ENCODE data around the gene TUB.
A peak's percentile ranks its signal among the peaks of the same experiment; 100 is the strongest.

The TUB gene

DNA sequence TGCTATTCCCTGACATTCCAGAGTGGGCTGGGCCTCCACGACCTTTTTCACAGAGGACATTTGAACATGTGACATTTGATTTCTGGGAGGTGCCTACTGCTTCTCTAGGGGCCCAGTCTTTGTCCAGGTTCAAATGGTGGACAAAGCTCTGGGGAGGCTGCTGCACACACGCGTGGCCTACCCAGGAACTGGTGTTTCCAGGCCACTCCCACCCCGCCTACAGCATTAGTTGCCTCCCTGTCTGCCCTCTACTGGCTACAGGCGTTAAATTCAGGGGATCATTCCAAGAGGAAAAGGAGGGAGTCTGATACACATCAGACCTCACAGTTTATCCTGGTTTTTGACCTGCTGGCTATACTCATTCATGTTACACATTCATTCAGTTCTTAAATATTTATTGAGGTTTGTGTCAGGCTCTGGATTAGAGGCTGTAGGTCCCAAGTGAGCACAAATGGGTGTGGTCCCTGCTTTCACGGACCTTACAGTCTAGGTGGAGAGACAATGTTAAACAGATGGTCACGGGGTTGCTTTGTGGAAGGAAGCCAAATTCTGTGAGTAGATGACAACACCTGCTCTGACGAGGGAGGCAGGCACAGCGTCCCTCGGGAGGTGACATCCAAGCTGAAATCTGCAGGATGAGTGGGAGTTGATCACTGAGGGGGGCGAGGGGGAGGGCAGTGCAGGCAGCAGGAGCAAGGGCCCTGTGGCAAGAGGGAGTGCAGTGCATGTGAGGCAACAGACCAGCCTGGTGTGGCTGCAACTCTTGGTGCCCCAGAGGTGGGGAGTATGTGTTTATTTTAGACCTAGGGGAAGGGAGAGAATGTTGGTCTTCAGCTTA lies 11.8 kb downstream of the TUB start:
- peak; percentile 49 to 71 (median 71) for DNase-seq

DNA sequence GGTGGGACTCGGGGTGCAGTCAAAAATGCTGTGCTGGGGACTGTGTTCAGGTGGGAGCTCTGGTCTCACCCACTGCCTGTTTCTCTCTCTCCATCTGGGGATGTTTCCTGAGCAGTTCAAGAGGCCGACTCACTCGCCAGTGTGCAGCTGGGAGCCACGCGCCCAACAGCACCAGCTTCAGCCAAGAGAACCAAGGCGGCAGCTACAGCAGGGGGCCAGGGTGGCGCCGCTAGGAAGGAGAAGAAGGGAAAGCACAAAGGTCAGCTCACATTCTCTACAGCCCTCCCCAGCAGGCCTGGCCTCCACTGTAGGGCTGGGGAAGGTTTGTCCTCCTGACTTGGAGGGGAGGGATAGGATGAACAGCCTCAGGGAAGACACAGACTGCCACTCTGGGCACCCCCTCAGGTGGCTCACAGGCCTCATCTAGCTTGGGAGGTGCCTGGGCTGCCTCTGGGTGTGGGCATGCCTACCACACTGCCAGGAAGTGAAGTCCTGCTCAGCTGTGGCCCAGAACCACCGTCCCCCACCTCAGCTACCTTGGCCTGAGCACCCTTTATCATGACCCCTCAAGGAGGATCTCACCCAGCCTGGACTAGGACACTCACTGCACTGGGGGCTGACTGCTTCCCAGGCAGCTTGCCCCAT lies 13.0 kb downstream of the TUB start:
- no peak for DNase-seq

DNA sequence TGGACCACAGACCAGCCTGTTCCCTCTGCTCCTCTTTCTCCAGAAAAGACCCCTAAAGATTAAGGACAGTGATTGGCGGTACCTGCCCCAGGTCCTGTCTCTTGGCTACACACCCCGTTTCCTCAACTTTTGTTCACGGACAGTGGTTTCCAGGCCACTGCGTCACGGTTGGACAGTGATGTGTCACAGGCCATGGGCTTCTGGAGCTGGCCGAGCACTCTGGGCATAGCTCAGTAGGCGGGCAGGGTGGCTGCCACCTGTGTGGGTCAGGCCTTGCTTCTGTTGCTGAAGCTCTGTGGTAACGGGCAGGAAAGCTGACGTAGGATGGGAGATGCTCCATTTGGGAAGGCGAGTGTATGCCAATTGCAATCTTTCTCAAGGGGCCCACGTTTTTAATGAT lies 13.6 kb downstream of the TUB start:
- no peak for DNase-seq

DNA sequence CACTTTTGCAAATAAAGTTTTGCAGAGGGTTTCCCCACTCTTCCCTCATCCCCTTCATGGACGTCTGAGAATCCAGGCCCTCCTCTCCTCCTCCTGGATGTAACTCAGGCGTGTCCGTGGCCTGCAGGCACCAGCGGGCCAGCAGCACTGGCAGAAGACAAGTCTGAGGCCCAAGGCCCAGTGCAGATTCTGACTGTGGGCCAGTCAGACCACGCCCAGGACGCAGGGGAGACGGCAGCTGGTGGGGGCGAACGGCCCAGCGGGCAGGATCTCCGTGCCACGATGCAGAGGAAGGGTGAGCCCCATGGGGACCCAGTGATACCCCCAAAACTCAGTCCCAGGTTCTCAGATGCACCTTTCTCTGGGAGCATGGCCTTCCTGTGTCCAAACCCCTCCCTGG lies 14.4 kb downstream of the TUB start:
- DNase-seq: no peak

DNA sequence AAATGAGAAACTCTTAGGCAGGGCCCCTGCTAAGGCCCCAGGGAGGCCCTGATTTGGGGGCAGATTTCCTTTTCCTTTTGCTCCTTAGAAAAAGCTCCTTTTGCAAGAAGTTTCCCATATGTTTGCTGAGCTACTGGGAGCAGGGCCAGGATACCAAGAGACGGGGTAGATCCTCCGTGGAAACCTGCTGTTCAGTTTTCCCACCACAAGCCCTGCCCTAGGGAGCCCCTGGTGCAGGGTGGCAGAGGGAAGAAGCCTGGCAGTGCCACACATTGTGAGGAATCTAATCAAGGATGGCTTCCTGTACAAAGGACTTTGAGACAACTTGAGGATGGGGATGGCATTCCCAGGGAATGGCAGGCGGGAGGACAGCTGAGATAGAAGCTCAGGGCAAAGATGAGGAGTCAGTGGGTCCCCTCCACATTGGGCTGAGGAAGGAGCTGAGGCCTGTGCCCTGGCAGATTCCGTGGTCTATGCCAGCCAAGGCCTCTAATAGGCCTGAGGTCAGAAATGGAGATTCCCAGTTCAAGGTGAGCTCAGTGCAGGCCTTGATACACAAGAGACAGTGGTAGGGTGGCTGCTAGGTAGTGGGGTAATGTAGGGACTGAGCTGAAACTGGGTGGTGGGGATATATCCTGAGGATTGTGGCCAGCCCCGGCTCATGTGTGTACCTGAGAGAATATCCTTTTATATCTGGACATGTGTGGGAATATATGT lies 15.0 kb downstream of the TUB start:
- DNase-seq: no peak

DNA sequence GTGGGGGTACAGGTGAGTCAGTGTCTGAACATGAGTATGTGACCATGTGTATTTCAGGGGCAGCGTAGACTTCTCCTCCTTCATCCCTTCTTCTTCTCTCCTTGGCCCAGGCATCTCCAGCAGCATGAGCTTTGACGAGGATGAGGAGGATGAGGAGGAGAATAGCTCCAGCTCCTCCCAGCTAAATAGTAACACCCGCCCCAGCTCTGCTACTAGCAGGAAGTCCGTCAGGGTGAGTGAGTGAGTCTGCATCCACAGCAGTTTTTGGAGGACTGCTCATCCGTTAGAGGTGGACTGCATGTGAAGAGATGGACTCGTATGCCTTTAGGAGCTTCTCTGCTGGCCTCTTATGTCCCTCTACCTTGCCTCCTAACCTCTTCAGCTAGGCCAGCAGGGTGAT lies 15.6 kb downstream of the TUB start:
- no peak for DNase-seq

DNA sequence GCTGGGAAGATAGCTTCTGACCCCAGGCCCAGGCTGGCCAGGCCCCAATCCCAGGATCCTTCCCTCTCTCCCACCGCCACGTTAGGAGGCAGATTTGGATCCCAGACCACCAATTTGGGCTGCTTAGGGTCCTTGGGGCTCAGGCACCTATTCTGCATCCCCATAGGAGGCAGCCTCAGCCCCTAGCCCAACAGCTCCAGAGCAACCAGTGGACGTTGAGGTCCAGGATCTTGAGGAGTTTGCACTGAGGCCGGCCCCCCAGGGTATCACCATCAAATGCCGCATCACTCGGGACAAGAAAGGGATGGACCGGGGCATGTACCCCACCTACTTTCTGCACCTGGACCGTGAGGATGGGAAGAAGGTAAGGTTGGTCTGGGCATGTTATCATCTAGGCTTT lies 16.1 kb downstream of the TUB start:
- no peak for DNase-seq

DNA sequence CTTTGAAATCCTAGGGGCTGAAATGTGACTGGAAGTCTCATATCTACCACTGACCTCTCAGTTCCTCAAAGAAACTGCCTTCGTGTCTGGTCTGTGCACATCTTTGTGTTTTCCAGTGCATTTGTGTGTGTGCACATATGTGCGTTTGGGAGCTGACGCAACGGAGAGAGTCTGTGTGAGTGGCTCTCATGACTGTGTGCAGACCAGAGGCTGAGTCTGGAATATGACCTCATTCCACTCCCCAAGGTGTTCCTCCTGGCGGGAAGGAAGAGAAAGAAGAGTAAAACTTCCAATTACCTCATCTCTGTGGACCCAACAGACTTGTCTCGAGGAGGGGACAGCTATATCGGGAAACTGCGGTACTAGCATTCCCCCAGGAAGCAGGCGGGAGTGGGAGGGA lies 16.5 kb downstream of the TUB start:
- DNase-seq: no peak

DNA sequence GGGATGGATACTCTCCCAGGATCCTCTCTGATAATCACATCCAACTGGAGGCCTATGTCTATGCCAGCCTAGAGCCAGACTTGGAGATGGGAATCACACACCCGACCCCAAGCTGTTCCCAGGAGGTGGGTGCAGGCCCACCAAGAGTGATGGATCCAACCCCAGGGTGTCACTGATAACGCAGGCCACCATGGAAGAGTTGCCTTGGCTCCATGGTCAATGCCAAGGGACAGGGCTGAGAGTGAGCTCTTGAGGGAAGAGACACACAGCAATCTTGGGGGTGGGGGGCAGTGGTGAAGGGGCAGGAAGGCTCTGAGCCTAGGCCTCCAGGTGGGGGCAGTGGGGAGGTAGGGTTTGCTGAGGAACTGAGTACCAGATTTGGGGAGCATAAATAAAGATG lies 16.9 kb downstream of the TUB start:
- DNase-seq: no peak

DNA sequence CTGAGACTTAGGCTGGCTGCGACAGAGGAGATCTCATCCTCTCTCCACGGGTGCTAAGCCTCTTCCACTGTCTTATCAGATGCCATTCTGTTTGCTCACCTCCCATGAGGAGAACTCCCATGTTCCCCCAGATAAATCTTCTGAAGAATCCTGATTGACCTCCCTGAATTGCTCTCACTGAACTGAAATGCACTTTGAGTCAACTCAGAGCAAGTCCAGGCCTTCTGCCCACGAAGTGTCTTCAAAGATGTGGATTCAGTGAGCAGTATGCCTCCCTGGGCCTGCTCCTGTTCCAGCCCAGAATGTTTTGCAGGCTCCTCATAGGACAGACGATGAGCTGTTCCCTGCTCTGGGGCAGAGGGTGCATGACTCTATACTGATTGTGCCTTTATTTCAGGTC lies 17.4 kb downstream of the TUB start:
- DNase-seq: no peak

DNA sequence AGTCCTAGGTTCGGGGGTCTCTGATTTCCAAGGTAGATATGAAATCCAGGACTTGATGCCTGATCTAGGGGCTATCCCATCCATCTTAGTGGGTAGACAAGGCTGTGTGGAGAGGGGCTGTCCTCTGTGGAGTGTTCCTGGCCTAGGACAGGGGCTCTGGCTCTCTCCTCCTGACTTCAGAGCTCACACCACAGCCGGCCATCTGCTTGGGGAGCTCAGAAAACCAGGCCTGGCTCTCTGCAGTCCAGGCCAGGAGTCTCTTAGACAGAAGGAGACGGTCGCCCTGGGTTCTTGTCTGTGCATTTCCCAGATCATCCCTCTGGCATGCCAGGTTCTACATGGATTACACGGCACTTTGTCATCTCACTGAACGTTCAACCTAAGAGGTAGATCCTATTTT lies 17.9 kb downstream of the TUB start:
- no peak for DNase-seq

DNA sequence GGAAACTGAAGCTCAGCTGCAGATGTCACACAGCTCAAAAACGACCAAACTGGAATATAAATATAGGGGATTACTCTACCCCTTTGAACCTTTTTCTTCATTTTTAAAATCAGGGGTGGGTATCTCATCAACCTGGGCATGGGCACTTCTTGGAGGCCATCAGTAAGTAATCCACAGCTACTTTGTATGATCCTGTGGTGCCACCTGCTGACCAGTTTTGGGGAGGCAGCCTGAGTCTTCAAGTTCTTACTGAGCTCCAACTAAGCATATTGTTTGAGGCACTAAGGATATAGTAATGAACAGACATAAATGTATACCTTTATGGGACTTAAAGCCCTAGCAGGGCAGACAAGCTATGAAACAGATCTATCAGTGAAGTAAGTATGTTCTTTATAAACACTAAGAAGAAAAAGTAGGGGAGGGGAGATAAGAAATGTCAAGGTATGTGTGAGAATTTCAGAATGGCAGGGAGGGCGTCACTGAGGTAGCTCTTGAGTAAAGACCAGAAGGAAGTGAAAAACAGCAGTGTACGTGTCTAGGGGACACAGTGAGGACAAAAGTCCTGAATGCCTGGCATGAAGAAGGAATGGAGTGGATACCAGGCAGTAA lies 18.4 kb downstream of the TUB start:
- DNase-seq: peak; percentile 46 to 82 (median 64)

DNA sequence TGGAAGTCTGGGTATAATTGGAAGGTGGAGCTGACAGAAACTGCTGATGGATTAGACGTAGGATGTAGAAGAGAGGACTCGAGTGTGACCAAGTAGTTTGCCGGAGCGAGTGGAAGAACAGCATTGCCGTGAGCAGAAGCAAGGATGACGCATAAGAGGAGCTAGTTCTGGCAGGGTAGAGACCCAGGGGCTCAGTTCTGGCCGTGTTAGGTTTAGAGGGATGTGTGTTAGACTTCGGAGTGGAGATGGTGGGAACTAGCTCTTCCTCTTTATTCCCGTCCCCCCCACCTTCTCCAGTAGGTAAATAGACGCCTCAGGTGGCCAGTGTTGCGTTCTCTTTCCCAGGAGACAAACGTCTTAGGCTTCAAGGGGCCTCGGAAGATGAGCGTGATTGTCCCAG lies 19.1 kb downstream of the TUB start:
- DNase-seq: no peak

DNA sequence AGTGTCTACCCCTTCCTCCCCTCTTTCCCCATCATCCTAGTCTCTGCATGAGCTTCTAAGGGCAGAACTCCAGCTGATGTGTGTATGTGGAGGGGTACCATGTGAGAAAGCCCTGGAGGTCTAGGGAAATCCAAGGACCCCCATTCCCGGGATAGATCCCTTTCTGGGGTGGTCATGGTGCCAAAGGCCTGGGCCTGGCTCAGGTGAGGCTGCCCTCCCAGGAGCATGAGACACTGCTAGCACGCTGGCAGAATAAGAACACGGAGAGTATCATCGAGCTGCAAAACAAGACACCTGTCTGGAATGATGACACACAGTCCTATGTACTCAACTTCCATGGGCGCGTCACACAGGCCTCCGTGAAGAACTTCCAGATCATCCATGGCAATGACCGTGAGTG lies 19.6 kb downstream of the TUB start:
- DNase-seq: no peak

DNA sequence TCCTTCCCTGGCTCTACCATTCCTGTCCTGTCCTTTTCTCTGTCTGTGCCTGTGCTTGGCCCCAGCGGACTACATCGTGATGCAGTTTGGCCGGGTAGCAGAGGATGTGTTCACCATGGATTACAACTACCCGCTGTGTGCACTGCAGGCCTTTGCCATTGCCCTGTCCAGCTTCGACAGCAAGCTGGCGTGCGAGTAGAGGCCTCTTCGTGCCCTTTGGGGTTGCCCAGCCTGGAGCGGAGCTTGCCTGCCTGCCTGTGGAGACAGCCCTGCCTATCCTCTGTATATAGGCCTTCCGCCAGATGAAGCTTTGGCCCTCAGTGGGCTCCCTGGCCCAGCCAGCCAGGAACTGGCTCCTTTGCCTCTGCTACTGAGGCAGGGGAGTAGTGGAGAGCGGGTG lies 20.4 kb downstream of the TUB start:
- no peak for DNase-seq

DNA sequence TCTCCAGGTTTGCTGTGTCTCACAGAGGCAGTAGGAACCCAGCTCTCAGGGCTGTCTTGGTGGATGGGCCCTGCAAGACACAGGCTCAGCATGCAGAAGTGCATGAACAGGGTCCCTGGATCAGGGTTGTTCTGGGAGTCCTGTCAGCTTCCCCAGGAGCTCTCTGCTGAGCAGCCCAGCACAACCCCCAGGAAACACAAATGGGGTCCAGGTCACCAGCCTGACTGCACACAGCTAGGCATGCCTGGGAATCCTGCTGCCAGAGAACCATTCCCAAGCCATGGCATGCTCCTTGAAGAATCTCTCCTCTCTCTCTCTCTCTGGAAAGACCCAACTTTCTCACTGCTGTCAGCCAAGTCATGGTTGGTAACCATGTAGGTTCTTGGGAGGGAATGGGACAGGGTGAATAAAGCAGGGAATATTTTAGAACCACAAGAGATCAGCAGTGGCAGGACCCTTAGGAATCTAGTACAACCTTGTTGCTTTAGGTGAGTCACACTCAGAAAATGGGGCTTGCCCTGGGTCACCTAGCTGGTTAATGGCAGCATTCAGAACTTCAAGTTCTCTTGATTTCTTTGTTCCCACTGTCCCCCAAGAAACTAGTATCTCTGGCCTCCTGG lies 21.4 kb downstream of the TUB start:
- DNase-seq: no peak

DNA sequence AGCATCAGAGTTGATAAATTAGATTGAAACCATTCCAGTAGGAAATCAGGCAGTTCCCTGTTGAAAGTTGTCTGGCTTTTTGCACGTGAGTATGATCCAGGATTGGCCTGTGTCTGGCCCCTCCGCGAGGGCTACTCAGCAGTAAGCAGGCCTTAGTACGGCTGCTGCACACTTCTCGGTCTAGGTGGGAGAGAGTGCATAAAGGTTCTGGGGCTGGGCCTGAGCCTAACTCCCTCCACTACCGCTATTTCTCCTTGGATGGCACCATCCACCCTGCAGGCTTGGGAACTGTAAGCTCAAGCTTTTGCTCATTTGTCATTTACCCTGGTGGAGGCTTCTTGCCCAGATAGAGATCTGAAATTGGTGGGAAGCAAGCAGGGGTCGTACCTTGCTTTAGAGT lies 22.0 kb downstream of the TUB start:
- no peak for DNase-seq

DNA sequence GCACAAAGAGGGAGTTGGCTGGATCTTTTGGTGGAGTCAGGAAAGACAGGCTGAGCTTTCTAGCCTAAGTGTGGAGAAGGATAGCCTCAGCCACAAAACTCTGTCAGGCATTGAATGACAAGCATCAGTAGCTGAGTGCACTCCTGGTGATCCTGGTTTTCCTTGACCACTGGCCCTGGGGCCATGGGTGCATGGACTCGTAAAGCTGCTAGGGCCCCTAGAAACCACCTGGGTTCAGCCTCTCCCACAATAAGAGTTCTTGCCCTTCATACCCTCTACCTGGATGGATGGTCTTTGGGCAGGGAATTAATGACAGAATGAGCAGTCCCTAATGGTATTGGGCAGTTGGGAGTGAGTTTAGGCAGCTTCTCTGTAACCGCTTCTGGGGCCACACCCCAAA lies 22.9 kb downstream of the TUB start:
- DNase-seq: no peak

DNA sequence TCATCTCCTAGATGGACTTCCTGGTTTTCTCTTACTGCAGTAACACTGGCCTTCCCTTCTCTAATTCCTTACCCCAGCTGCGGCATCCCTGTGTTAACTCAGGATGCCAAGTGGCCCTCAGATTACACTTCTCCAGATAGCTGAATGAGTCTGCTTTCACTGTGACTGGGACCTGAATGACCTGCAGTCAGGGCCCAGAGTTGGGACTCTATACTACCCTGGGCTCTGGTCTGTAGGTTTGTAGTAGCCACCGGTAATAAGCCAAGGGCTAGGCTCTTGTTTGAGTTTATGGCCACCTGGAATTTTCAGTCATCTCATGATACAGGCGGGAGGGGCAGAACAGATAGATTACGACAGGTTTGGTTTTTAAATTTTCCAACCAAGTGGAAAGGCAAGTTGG lies 24.1 kb downstream of the TUB start:
- no peak for DNase-seq

DNA sequence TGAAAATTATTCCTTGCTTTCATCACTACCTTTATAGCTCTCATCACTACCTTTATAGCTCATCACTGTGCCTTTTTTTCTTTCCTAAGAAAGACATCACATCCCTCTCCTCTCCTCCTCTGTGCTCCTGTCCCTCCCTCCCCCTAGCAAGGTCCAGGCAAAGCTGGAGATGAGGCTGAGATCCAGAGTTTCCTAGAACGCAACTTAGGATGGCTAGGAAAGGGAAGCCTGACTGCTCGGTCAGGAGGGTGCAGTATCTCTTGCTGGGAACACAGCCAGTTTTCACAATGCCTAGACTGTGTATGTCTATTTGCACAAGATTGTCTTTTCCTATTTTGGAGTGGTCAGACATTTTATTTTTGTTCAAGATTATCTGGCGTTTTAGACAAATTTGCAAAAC lies 24.7 kb downstream of the TUB start:
- DNase-seq: no peak

DNA sequence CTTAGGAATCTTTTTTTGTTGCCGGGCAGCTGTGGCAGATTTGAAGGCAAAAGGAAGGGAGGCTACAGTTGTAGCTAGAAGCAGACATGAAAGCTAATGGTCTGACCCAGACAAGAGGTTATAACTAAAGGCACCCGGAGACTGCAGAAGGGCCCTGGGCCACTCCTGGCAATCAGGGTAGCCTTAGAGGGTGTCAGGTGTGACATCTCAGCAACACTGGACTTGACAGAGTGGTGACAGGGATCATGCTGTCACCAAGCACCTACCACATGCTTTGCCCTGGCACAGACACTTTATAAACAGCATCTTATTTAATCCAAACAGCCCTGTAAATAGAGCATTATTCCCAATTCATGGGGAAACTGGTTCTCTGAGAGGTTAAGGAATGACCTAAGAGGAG lies 25.7 kb downstream of the TUB start:
- DNase-seq: no peak

DNA sequence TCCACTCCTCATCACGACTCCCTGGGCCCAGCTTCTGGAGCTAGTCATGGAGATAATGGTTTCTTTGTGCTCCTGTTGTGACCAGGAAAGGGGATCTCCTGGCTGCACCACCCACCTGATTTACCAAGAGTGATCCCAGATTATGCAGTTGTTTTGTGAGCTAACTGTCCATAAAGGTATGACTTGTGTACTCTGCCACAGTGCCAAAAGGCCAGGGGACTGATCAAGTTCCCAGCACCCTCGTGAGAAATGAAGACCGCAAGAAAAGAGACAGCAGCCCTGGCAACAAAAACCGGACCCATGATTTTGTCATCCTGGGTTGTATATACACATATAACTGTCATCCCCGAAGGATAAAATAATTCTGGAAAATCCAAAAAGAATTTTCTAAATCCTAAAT lies 26.6 kb downstream of the TUB start:
- DNase-seq: no peak

DNA sequence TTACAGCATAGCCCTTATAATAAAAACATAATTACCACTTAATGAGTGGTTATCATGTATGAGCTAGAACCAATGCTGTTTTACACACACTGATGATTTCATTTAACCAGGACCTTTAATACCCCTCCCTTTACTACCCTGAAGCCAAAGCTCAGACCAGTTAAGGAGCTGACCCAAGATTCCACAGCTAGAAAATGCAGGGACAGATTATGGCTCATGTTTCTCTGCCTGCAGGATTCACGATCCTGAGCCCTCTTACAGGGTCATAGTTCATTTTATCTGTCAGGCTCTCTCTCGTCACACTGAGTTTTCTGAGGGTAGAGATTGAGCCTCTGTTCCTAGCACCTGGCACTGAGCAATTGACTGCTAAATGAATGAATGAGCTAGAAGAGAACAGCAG lies 27.4 kb downstream of the TUB start:
- no peak for DNase-seq
